GM21367 (cell line): ENCODE measurements around the gene AGBL1.

Source experiments
- ATAC-seq: cut with Tn5 transposase; IDR thresholded peaks from one replicate; pipeline ENCODE4 v1.9.1; 2021; ENCODE audit not compliant: unreplicated experiment

Gene AGBL1

DNA sequence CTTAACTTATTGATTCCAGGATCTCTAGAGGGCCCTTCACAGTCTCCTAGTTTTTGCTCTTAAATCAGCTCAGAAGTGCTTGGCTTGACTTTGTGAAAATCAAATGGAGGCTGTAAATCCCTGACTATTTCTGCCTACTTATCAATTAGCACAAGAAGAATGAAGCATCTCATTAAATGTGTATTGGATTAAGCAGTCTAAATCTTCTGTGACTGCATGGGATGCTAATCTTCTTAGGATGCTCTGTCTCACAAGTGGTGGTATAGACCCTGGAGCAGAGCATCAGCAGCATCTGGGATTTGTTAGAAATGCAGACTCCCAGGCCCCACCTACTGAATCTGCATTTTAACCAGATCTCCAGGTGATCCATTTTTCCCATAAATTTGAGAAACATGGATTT, 488.7 kb downstream of the AGBL1 start:
- no peak for ATAC-seq

DNA sequence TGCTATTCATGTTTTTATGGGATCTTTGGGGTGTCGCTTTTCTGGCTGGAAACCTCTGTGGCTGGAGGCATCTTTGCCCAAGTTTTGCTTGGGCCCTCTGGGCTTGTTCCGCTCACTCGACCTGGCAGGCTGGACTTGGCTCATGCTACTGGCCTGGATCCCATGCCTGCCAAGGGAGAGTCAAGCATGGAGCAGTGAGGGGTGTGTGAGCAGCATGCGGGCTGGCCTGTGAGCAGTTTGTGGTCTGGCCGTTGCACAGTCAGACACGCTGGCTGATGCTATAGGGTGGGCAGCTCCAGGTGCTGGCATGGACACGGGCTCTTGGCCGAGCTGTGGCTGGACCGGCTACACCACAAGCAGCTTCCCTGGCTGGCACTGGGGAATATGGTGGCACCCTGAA, 491.1 kb downstream of the AGBL1 start:
- no peak for ATAC-seq

DNA sequence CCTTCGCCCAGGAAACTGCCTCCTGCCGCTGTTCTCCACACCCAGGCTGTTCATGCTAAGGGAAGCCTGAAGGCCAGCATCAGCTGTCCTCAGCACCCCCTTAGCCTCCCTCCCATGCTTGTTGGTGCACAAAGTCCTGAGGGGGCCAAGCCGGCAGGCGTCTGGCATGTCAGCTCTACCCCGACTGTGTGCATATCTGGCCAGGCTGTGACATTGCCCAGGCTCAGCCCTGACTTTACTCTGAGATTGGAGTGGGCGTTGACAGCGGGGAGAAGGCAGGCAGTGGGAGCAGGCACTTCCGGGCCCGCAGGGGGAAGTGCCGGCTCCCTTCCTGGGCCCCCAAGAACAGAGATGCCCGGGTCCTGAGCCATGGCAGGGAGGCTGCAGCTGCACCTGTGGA, 492.2 kb downstream of the AGBL1 start:
- ATAC-seq = no peak

DNA sequence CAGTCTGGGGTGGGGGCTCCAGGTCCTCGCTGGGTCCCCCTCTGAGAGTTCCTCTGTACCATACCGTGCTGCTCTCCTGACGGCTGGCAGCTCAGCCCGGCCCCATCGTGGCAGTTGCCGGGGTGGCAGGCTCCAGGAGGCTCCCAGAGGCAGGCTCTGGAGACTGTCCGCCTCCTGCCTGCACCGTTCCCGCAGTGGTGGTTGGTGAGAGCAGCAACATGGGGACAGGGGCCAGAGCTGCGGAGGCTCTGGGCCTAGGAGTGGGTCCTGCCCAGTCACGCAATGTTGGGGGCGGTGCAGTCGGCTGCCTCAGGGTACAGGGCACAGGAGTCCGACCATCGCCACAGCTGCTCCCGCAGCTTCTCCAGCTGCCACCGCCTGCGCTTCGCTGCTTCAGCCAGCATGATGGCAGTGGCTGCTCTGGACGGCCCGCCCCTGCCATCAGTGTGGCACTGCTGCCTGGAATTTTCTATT, 492.7 kb downstream of the AGBL1 start:
- ATAC-seq = no peak

DNA sequence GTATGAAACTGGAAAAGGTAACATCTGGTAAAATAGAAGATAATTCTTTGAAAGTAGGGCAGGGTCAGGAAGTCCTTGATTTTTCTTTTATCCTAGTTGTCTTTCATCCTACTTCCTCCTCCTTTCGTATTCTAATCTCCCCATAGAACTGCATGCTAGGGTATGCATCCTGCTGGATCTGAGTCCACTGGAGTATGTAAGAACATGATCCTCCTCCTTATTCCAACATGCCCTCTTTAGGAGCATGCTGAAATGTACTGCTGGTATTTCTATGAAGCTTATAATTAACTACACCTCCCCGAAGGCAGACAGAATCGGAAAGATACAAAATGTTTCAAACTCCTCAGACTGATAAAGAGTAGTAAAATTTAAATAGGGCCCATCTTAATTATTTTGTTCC, 493.8 kb downstream of the AGBL1 start:
- no peak for ATAC-seq

DNA sequence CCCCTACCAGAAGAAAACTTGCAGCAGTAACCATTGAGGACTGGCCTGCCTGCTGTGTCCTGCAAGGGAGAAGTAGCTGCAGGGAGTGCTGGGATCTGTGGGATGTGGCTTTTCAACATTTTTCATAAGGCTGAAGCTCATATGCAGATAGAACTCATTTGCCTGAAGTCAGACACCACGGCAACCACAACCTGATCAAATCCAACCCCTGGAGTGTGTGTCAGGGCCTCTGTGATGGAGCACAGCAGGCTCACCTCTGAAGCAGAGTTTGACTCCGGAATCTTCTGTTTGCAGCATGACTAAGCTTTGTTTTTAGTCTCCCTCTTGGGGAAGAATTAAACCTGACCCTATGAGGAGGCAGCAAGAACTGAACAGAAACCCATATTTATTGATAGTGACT, 508.7 kb downstream of the AGBL1 start:
- no peak for ATAC-seq

DNA sequence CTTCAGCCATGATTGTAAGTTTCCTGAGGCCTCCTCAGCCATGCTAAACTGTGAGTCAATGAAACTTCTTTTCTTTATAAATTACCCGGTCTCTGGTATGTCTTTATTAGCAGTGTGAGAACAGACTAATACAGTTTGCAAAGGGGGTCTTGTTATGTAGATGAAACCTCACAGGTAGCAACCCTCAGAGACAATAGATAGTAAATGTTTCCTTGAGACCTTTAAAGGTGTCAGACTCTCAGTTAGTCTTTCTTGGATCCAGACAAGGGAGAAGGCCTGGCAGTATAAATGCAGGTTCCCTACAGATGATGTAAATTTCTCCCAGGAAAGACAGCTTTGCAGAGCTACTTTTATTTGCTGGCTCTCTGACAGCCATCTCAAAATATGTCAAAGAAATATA, 510.8 kb downstream of the AGBL1 start:
- no peak for ATAC-seq

DNA sequence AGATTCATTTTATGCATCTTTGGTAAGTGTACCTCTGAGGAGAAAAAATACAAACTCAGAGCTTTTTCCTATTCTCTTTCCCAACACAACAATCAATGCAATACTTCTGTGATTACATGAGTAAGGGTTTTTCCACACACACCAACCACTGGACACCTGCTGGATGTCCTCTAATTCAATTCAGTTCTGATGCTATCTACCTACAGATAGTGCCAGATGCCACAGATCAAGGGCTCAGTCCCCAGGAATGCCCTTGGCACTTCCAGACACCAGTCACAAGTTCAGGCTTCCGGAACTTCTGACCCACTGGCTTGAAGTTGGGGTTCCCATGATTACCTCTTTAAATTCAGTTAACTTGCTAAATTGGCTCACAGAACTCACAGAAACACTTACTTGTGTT, 511.5 kb downstream of the AGBL1 start:
- ATAC-seq = no peak

DNA sequence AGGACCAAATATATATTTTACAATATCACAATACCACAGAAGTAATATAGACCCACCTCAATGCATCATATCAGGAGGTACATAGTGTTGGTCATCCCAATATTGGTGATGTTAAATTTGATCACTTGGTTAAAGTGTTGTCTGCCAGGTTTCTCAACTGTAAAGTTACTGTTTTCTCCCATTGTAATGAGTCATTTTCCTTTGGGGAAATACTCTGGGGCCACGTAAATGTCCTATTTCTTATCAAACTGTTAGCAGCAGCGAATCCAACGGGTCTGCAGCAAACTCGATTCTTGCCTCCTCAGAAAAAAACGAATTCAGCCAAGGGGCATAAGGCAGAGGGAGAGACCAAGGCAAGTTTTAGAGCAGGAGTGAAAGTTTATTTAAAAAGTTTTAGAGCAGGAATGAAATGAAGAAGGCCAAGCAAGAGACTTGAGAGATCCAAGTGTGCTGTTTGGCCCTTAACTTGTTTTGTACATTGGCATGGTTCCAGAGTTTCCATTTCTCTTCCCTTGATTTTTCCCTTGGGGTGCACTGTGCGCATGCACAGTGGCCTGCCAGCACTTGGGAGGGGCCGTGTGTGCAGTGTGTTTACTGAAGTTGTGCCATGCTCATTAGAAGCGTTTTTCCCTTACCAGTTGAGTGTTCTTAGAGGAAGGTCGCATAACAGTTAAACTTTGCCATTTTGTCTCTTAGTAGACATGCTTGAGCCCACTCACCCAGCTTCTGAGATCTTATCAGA, 512.5 kb downstream of the AGBL1 start:
- no peak for ATAC-seq

DNA sequence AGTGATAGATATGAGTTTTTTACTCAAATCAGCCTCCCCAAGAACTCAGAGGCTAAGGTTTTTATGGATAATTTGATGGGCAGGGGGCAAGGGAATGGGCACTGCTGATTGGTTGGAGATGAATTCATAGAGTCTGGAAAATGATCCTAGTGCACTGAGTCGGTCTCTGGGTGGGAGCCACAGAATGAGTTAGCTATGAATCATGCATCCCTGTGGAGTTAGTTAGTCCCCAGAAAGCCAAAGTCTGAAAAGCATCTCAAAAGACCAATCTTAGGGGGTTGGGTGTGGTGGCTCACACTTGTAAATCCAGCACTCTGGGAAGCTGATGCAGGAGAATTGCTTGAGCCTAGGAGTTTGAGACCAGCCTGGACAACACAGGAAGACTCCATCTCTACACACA, 516.1 kb downstream of the AGBL1 start:
- ATAC-seq = no peak

DNA sequence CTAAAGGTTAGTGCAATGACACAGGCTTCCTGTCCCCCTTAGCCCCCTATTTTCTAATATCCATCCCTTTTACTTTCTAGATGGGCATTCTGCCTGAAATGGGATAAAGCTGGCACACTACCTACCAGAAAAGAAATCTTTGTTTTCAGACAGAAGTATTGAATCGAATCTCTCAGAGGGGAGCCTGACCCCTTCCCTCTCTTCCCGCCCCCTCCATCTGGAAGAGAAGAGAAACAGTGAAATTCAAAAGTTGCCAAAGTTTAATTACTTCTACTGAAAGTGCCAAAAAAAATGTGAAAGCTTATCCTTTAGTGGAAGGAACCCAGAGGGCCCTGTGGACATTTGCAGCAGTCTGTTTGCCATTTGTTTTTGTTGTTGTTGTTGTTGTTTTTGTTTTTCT, 523.8 kb downstream of the AGBL1 start:
- no peak for ATAC-seq

DNA sequence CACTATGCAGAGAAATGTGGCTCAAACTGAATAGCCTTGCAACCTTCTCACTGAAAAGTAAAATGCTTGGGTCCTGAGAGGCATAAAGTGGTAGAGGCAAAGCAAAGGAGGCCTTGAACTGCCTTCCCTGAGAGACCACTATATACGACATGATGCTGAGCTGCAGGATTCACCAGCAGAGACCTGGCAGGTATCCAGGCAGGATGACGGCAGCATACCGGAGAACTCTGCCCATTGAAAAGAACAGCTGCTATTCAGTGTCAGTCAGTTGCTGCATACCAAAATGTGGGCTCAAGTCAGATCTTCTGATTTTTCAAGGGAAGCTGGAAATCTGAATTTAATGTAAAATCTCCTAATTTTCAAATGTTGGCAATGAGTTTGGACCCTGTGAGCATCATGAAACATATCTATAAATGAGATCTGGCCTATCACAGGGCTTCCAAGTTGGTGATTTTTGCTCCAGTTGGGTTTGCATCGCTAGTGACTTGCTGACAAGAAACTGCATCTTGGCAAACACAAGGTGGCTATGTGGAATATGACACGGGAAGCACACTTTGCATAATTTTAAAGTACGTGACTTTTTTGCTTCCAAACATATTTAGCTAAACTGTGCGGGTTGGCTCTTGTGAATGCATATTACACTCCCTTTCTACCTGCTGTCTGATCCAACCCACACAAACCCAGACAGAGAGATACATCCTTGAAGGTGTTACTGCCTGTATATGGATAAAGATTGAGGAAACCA, 529.0 kb downstream of the AGBL1 start:
- no peak for ATAC-seq

DNA sequence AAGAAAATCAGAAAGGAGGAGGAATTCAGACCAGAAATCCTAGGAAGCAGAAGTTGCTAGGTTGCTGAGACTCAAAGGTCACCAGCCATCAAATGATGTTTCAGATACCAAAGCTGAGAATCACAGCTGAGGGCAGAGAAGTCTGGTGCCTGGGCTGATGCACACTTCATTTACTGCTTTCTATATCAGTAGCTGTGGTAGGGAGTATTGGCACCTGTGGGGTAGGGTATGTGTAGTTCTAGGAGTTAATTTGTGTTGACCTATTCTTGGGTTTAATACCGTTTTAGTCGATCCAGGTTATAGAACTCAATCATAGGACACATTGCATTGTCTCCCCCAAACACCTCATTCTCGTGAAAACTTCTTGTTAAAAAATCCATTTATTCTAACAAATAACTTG, 529.6 kb downstream of the AGBL1 start:
- no peak for ATAC-seq

DNA sequence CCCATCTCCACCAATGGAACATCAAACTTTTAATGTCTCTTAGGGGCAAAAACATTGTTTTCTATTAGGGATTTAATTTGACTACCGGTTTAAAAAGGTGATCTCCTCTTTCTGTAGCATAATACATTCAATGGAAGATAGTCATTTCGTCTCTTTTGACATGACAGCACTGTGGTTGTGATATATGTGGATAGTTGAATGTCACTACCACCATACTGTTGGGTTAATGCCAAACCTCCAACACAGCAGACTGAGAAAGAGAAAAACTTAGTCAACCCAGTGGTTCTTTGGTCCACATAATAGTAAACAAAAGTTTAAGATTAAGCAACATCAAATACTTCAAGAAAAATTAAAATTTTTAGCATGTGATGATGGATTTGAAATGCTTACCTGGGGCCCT, 530.4 kb downstream of the AGBL1 start:
- no peak for ATAC-seq

DNA sequence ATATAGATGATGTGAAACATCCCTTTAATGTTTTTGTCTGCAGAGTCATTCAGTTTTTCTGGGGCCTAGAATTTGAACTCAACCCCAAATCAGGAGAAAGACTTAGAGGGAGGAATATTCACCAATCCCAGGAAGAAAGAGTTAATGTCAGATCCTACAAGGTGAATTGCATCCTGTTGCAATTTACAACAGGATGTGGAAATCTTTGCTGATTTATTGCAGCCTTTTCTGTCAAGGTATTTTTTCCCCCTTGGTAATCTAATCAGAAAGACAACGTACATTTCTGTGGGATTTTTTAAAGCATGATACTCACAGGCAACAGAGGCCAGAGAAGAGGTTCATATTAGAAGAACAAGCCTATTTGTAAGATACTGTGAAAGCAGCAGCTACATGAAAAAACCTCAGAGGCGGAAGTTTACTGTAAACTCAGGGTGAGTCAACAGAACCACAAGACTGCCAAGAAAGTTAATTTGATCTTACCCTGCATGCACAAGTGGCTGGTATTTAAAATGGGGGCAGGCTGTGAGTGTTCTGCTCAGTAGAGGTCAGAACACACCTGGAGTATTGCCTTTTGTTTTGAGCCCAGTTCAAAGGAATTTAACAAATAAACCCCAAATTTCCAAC, 531.9 kb downstream of the AGBL1 start:
- ATAC-seq = no peak

DNA sequence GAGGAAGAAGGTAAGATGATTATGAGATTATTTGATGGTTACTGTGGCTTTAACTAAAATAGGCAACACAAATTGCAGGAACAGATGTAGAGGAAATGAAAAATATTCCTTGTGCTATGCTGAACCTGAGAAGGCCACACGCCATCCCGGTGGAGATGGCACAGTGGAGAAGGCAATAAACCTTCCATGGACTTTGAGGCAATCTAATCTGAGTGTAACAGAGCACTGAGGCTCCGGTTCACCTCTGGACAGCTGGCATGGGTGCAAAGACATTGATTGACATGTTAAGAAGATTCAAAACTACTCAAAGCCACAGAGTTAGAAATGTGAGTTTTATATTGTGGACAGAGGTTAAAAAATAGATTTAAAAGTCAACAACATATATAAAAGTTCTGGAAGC, 535.7 kb downstream of the AGBL1 start:
- ATAC-seq = no peak

DNA sequence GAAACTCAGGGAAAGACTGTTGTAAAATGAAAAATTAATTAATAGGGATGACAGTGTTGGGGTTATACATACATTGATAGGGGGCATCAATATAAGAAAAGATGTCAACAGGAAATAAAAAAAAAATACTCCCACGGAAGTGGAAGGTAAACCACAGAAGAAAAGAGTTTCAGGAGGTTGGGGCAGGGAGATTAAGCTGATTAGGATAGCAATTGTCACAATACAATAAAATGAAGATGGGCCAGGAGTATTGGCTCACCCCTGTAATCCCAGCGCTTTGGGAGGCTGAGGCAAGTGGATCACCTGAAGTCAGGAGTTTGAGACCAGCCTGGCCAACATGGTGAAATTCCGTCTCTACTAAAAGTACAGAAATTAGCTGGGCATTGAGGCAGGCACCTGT, 536.1 kb downstream of the AGBL1 start:
- ATAC-seq = no peak

DNA sequence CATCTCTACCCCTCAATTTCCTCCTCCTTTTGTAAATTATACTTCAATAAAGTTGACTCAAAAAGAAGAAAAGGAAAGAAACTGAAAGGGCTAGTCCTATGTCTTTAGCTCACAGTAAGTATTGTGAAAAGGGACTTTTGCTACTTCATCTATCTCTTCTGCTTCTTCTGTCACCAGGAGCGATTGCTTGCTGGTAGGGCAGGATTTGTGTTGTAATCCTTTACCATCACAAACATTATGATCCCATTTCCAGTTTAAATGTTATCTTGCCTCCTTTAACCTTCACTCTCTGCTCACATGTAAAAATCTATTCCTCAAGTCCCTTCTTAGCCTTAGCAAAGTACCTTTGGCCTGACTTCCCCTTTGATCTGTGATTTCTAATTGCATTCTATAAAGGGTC, 537.1 kb downstream of the AGBL1 start:
- no peak for ATAC-seq

DNA sequence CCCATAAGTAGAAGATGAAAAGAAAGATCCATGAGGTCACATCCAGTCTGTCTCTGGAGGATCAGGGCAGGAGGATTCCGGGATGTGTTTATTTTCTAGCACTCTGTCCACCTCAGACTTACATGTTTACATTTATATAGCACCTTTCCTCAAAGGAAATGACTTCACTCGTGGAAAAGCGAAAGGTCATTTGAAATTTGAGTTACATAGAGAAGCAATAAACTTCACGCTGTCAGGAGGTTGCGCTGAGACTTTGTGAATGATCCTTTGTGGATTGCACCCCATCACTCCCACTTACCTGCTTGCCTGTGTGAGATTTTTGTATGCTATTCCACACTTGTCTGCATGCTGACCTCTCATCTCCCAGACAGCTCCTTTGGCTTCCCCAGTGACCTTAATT, 540.5 kb downstream of the AGBL1 start:
- no peak for ATAC-seq

DNA sequence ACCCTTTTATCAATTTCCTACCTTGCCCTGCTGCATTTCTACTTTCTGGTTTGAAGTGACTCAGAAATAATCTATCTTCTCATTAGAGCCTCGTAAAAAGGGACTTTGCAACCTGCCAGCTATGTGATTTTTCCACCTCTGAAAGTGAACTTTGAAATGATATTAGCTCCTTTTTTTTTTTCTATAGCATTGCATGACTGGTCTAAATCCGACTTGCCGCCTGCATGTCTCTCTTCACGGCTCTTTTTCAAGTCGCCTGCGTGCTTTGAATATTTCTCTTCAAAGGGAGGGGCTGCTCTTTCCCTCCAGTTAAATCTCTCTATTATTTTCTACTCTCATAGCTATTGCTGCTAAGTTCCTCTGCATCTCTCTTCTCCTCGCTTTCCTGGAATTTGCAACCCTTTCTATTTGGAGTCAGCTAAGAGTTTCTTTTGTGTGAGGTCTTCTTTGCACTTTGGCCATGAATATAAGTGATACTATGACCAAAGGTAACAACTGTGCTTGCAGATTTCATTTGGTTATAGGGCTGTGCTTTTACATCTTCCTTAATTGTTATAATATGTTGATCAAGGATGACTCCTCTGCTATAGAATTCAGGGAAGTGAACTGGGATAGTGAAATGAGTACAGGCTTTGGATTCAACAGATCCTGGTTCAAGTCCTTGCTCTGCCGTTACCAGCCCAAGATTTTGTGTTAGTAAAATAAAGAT, 541.1 kb downstream of the AGBL1 start:
- ATAC-seq = no peak

DNA sequence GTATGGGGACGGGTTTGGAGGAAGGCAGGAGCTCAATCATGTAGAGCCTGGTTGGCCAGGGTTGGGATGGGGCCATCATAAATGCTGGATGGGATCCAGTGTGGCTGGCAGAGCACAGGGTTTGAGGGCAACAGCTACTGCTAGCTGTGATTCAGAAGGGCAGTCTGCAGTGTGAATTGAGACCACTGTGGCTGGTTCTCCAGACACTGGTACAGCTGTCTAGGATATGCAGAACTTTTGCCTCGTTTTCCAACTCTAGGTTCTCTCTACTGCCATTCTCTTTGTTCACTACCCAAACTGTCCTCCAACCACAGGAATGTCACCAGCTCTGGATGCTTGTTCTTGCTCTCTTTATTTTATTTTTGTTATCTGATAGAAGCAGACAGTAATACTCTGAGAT, 543.6 kb downstream of the AGBL1 start:
- no peak for ATAC-seq
